ENCODE measurements around the gene C2CD5.

The C2CD5 gene

GRCh38 chr12:22416801-22417200, 127.5 kb downstream of the C2CD5 start:
- DNase-seq (ENCODE audit: low read depth) = no peak
- TF ChIP-seq CTCF (IDR thresholded peaks at IDR 0.05; ENCODE audit: low read length, missing control alignments) = no peak
- no peak overlapping the region for H3K4me3 ChIP-seq (replicated peaks; ENCODE audit: low read depth, low read length)

- no peak for TF ChIP-seq CTCF (IDR thresholded peaks at IDR 0.05; ENCODE audit: low read length, missing control alignments)
- peak; percentile 14 for DNase-seq (ENCODE audit: low read depth)
- H3K4me3 ChIP-seq (replicated peaks; ENCODE audit: low read depth, low read length) = no peak overlapping the region
Measured at GRCh38 chr12:22415342-22416309, 128.7 kb downstream of the C2CD5 start.

GRCh38 chr12:22414742-22415141, 129.6 kb downstream of the C2CD5 start:
- DNase-seq (ENCODE audit: low read depth) = no peak
- TF ChIP-seq CTCF (IDR thresholded peaks at IDR 0.05; ENCODE audit: low read length, missing control alignments) = no peak
- no peak overlapping the region for H3K4me3 ChIP-seq (replicated peaks; ENCODE audit: low read depth, low read length)

GRCh38 chr12:22413592-22413991, 130.8 kb downstream of the C2CD5 start:
- DNase-seq (ENCODE audit: low read depth) = no peak
- no peak overlapping the region for H3K4me3 ChIP-seq (replicated peaks; ENCODE audit: low read depth, low read length)
- no peak for TF ChIP-seq CTCF (IDR thresholded peaks at IDR 0.05; ENCODE audit: low read length, missing control alignments)

DNA sequence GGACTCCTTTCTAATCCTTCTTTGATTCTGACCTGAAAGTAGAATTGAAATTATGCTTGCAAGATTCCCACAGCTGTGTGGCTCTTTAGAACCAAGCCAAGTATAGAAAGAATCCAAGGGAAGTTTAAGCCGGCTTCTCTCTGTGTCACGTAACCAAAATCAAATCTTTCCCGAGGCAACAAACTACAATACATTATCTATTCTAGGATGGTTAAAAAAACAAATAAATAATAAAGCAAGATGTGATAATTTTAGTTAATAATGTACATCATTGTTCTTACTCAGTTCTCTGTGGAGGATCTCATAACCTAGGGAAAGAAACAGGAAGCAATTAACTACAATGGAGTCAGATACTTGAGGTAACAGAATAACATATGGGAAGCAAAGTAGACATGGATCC, 131.8 kb downstream of the C2CD5 start:
- no peak for DNase-seq (ENCODE audit: low read depth)
- no peak for TF ChIP-seq CTCF (IDR thresholded peaks at IDR 0.05; ENCODE audit: low read length, missing control alignments)
- no peak overlapping the region for H3K4me3 ChIP-seq (replicated peaks; ENCODE audit: low read depth, low read length)

GRCh38 chr12:22410486-22410885, 133.9 kb downstream of the C2CD5 start:
- no peak for TF ChIP-seq CTCF (IDR thresholded peaks at IDR 0.05; ENCODE audit: low read length, missing control alignments)
- DNase-seq (ENCODE audit: low read depth) = no peak
- H3K4me3 ChIP-seq (replicated peaks; ENCODE audit: low read depth, low read length) = no peak overlapping the region

Data from fibroblast of pulmonary artery (primary cell).